Ovary (tissue), 3 donors: Measurements from ENCODE around the gene NBEA.

Experiments used
- POLR2A ChIP-seq: fragments of 450-650 bp; IDR thresholded peaks from one replicate; pipeline ENCODE4 v1.6.1; 2017; ENCODE audit warnings: antibody characterized with exemption, mild to moderate bottlenecking, moderate library complexity
- TF ChIP-seq, protein P1 (sequence below), 3 donors: fragments of 450-650 bp in 2 of 3; fragments of 200-600 bp in 1 of 3; IDR thresholded peaks; one replicate each; pipeline versions ENCODE4 v1.5.1 to v1.8.0; 2016 to 2022; ENCODE audit warnings: antibody characterized with exemption in 3 of 3, mild to moderate bottlenecking in 1 of 3
- donor health status: DM: no; HTN: no; CAD: no.

DNA sequence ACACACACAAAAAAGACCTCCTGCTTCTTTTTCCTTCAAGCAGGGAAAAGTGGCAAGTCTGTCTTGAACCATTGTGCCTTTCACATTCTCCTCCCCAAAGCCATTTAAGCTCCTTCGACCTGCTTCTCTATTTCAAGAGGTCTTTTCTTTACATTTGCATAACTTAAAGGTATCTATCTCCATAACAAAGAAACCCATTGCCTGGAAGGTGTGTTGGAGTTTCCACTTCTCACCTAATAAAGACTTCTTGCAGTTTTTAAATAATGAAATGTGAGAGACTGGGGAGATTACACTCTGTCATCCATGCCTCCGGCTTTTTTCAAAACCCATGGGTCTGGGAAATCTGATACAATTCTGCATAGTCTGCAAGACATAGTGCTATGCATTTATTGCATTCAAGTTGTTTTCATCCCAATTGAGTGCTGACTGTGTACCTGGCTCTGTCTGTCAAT is 41.8 kb upstream of the NBEA start:
- TF ChIP-seq, protein P1, sequence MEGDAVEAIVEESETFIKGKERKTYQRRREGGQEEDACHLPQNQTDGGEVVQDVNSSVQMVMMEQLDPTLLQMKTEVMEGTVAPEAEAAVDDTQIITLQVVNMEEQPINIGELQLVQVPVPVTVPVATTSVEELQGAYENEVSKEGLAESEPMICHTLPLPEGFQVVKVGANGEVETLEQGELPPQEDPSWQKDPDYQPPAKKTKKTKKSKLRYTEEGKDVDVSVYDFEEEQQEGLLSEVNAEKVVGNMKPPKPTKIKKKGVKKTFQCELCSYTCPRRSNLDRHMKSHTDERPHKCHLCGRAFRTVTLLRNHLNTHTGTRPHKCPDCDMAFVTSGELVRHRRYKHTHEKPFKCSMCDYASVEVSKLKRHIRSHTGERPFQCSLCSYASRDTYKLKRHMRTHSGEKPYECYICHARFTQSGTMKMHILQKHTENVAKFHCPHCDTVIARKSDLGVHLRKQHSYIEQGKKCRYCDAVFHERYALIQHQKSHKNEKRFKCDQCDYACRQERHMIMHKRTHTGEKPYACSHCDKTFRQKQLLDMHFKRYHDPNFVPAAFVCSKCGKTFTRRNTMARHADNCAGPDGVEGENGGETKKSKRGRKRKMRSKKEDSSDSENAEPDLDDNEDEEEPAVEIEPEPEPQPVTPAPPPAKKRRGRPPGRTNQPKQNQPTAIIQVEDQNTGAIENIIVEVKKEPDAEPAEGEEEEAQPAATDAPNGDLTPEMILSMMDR (IDR thresholded peaks at IDR 0.05), result no peak
- no peak for TF ChIP-seq POLR2A
